Renal cortex interstitium (tissue), 11 donors: Measurements from ENCODE around the gene ACAT2. TPM values are rescaled to one million over a fixed set of nuclear protein-coding genes. Genes with fewer than 3 reads are reported as not detected.
"Not testable (repeated sequence)": the region's sequence is repeated elsewhere in the genome, so short reads cannot be mapped to it uniquely, and the experiment has no call there.

Experiments
- DNase-seq, 11 donors: peaks; one replicate each; pipeline ENCODE4 v3.0.0-alpha.2; 2013; ENCODE audit warnings: low read depth in 9 of 11, low spot score in 4 of 11; ENCODE audit errors: extremely low read depth in 1 of 11
- polyA plus RNA-seq, 3 donors: library from polyadenylated mRNA; unstranded; fragments of 120-200 nt; gene quantifications; one replicate each; pipeline ENCODE4 v1.2.1, GENCODE V29; 2013; ENCODE audit not compliant: insufficient read length in 3 of 3

The ACAT2 gene
- polyA plus RNA-seq, 3 donors: 43.6 to 58.3 (median 51.0) TPM

GRCh38 chr6:159794976-159795375 is 33.1 kb downstream of the ACAT2 start:
- not testable (repeated sequence) for DNase-seq

- DNase-seq: no peak
These were observed 35.7 kb downstream of the ACAT2 start for GRCh38 chr6:159797554-159797953.

GRCh38 chr6:159800141-159800865 is 38.5 kb downstream of the ACAT2 start, which contains the start of gene PNLDC1:
Gene PNLDC1, plus strand, starts transcription at chr6:159800276. Its CDS starts 32 bp downstream, at chr6:159800308.
- DNase-seq: no peak

- no peak for DNase-seq
These were observed 40.1 kb downstream of the ACAT2 start for GRCh38 chr6:159801935-159802334.

- no peak for DNase-seq
These were observed 42.7 kb downstream of the ACAT2 start for GRCh38 chr6:159804504-159804903.

- no peak for DNase-seq
These were observed 43.7 kb downstream of the ACAT2 start for GRCh38 chr6:159805440-159806020.

GRCh38 chr6:159806021-159806458 is 44.2 kb downstream of the ACAT2 start:
- no peak for DNase-seq

GRCh38 chr6:159807150-159807858 is 45.5 kb downstream of the ACAT2 start:
- DNase-seq: no peak

- DNase-seq: no peak
These were observed 46.8 kb downstream of the ACAT2 start for GRCh38 chr6:159808647-159809046.

- DNase-seq: no peak
These were observed 47.3 kb downstream of the ACAT2 start for GRCh38 chr6:159809149-159809548.

GRCh38 chr6:159813781-159814180 is 51.9 kb downstream of the ACAT2 start:
- DNase-seq: no peak

- DNase-seq: no peak
These were observed 53.6 kb downstream of the ACAT2 start for GRCh38 chr6:159815410-159815809.

- DNase-seq: not testable (repeated sequence)
These were observed 54.9 kb downstream of the ACAT2 start for GRCh38 chr6:159816775-159817174.

GRCh38 chr6:159817951-159818739 is 56.3 kb downstream of the ACAT2 start:
- DNase-seq: no peak

- no peak for DNase-seq
These were observed 57.3 kb downstream of the ACAT2 start for GRCh38 chr6:159819098-159819497.

GRCh38 chr6:159819932-159820640 is 58.2 kb downstream of the ACAT2 start:
- no peak for DNase-seq

- no peak for DNase-seq
These were observed 59.3 kb downstream of the ACAT2 start for GRCh38 chr6:159821122-159821521.

GRCh38 chr6:159821726-159822125 is 59.9 kb downstream of the ACAT2 start:
- DNase-seq: no peak

GRCh38 chr6:159823953-159824352 is 62.1 kb downstream of the ACAT2 start:
- DNase-seq: no peak
